Activated CD8-positive, alpha-beta memory T cell treated with anti-CD3 and anti-CD28 coated beads for 4 hours (primary cell): ENCODE data around the gene GTF2H4.

Source experiments
- DNase-seq, 2 donors: peaks; one replicate each; pipeline ENCODE4 v3.0.0-alpha.2; 2020; ENCODE audit warnings: low read depth in 2 of 2

GTF2H4 gene

GRCh38 chr6:30882759-30883684 lies 25.0 kb upstream of the GTF2H4 start:
- DNase-seq = no peak

GRCh38 chr6:30883685-30884520 lies 24.1 kb upstream of the GTF2H4 start, which contains the start of gene DDR1:
DDR1 (plus strand) TSS chr6:30884519; CDS start chr6:30888730, 4,211 bp downstream.
- no peak for DNase-seq

GRCh38 chr6:30884521-30885480 lies 23.2 kb upstream of the GTF2H4 start:
- DNase-seq = no peak

- DNase-seq = no peak
Measured at GRCh38 chr6:30885481-30885998, 22.5 kb upstream of the GTF2H4 start.

- no peak for DNase-seq
Measured at GRCh38 chr6:30885999-30886896, 21.8 kb upstream of the GTF2H4 start.

GRCh38 chr6:30886897-30887255 lies 21.1 kb upstream of the GTF2H4 start:
- DNase-seq = no peak

- DNase-seq = no peak
Measured at GRCh38 chr6:30887901-30888815, 19.8 kb upstream of the GTF2H4 start.

GRCh38 chr6:30888816-30889495 lies 19.1 kb upstream of the GTF2H4 start:
- DNase-seq = no peak

GRCh38 chr6:30889496-30889885 lies 18.5 kb upstream of the GTF2H4 start:
- DNase-seq = no peak

GRCh38 chr6:30889921-30890645 lies 17.9 kb upstream of the GTF2H4 start:
- no peak for DNase-seq

- no peak for DNase-seq
Measured at GRCh38 chr6:30890646-30891449, 17.2 kb upstream of the GTF2H4 start.

- DNase-seq = no peak
Measured at GRCh38 chr6:30891450-30891723, 16.6 kb upstream of the GTF2H4 start.

- DNase-seq = no peak
Measured at GRCh38 chr6:30891816-30892538, 16.0 kb upstream of the GTF2H4 start.

- DNase-seq = no peak
Measured at GRCh38 chr6:30893001-30893591, 14.9 kb upstream of the GTF2H4 start.

GRCh38 chr6:30893666-30894065 lies 14.3 kb upstream of the GTF2H4 start:
- no peak for DNase-seq

GRCh38 chr6:30894381-30894780 lies 13.6 kb upstream of the GTF2H4 start:
- DNase-seq = no peak
